Ascending aorta (tissue), 2 donors: ENCODE measurements around the gene RHOBTB1. TPM values are rescaled to one million over a fixed set of nuclear protein-coding genes. Genes with fewer than 3 reads are reported as not detected.

Source experiments
- DNase-seq, 2 donors: peaks; one replicate each; pipeline ENCODE4 v3.0.0-alpha.2; 2019; ENCODE audit warnings: low spot score in 2 of 2
- H3K27ac ChIP-seq, 2 donors: fragments of 200-600 bp; sonication (generic); one replicate each; pipeline ENCODE4 v1.5.1; 2016 to 2017; ENCODE audit warnings: mild to moderate bottlenecking in 1 of 2
- H3K27me3 ChIP-seq: fragments of 200-600 bp; sonication (generic); one replicate; pipeline ENCODE4 v1.5.1; 2017
- H3K36me3 ChIP-seq, 2 donors: fragments of 200-600 bp; sonication (generic); one replicate each; pipeline ENCODE4 v1.5.1; 2016
- H3K4me1 ChIP-seq, 2 donors: fragments of 200-600 bp; sonication (generic); one replicate each; pipeline ENCODE4 v1.5.1; 2016 to 2017; ENCODE audit warnings: mild to moderate bottlenecking in 1 of 2
- H3K4me3 ChIP-seq, 2 donors: fragments of 200-600 bp; sonication (generic); one replicate each; pipeline ENCODE4 v1.5.1; 2016 to 2017; ENCODE audit warnings: mild to moderate bottlenecking in 1 of 2
- H3K9me3 ChIP-seq, 2 donors: fragments of 200-600 bp; sonication (generic); one replicate each; pipeline ENCODE4 v1.5.1; 2016
- CTCF ChIP-seq, 3 experiments: fragments of 200-600 bp in 2 of 3; fragments of 450-650 bp in 1 of 3; sonication (generic) in 2 of 3; IDR thresholded peaks; one replicate each; pipeline ENCODE4 v1.5.1; 2016 to 2019; ENCODE audit warnings: antibody characterized with exemption in 3 of 3, mild to moderate bottlenecking in 1 of 3, moderate library complexity in 1 of 3
- intact Hi-C: fragments of 100-400 bp; cut with DNase I; formaldehyde crosslinking; loops from one replicate; pipeline ENCODE4 v1.15.1; 2023
- total RNA-seq: library from RNA; depleted of rRNA; stranded (reverse); fragments of >200 nt; gene quantifications from one replicate; pipeline ENCODE4 v1.1.0, GENCODE V29; 2016

Gene RHOBTB1
- total RNA-seq, 1 donor from 2014 or later, result 13.6 TPM

- intact Hi-C loops, result no loop called here
- H3K4me1 ChIP-seq, result peaks cover 0 to 22% of the 10 kb centered on the region in 2 donors
- DNase-seq, result no peak
- no peak for TF ChIP-seq CTCF (IDR thresholded peaks at IDR 0.05)
- no peak overlapping the region for H3K4me3 ChIP-seq
- H3K36me3 ChIP-seq, result peaks cover 0 to 5% of the 10 kb centered on the region in 2 donors
- H3K27me3 ChIP-seq, result no peaks in the 10 kb centered on the region
- H3K27ac ChIP-seq, result peak overlapping the region; percentile 31 to 100
- H3K9me3 ChIP-seq, result no peaks in the 10 kb centered on the region
Measured at GRCh38 chr10:60937022-60937421, 7.0 kb downstream of the RHOBTB1 start.

- intact Hi-C loops, result no loop called here
Measured at GRCh38 chr10:60934215-60935175, 9.5 kb downstream of the RHOBTB1 start.

GRCh38 chr10:60932756-60933155, 11.2 kb downstream of the RHOBTB1 start:
- H3K4me1 ChIP-seq, result peaks cover 0 to 12% of the 10 kb centered on the region in 2 donors
- no peak overlapping the region for H3K27ac ChIP-seq
- intact Hi-C loops, result no loop called here
- TF ChIP-seq CTCF (IDR thresholded peaks at IDR 0.05), result no peak
- peaks cover 0 to 5% of the 10 kb centered on the region in 2 donors for H3K36me3 ChIP-seq
- no peak overlapping the region for H3K4me3 ChIP-seq
- DNase-seq, result no peak
- H3K27me3 ChIP-seq, result no peaks in the 10 kb centered on the region
- H3K9me3 ChIP-seq, result peaks cover 0 to 3% of the 10 kb centered on the region in 2 donors

More at GRCh38 chr10:60934215-60935175, 9.5 kb downstream of the RHOBTB1 start:
- peaks cover 0 to 18% of the 10 kb centered on the region in 2 donors for H3K4me1 ChIP-seq
- H3K9me3 ChIP-seq, result no peaks in the 10 kb centered on the region
- no peaks in the 10 kb centered on the region for H3K27me3 ChIP-seq
- H3K4me3 ChIP-seq, result no peak overlapping the region
- no peak for DNase-seq
- no peak overlapping the region for H3K27ac ChIP-seq
- peaks cover 0 to 5% of the 10 kb centered on the region in 2 donors for H3K36me3 ChIP-seq
- TF ChIP-seq CTCF (IDR thresholded peaks at IDR 0.05), result no peak

- Histone ChIP-seq H3K4me3 (no peak overlapping the region), H3K27ac (no peak overlapping the region), H3K36me3 (peaks cover 0 to 3% of the 10 kb centered on the region in 2 donors), H3K27me3 (no peaks in the 10 kb centered on the region), H3K4me1 (no peaks in the 10 kb centered on the region), H3K9me3 (peaks cover 0 to 3% of the 10 kb centered on the region in 2 donors)
- no peak for DNase-seq
- TF ChIP-seq CTCF (IDR thresholded peaks at IDR 0.05), result no peak
- intact Hi-C loops, result no loop called here
Measured at GRCh38 chr10:60930237-60930636, 13.7 kb downstream of the RHOBTB1 start.

GRCh38 chr10:60921633-60922032, 22.4 kb downstream of the RHOBTB1 start:
- Histone ChIP-seq H3K4me3 (no peak overlapping the region), H3K27ac (no peak overlapping the region), H3K4me1 (no peaks in the 10 kb centered on the region), H3K36me3 (no peaks in the 10 kb centered on the region), H3K9me3 (no peaks in the 10 kb centered on the region), H3K27me3 (no peaks in the 10 kb centered on the region)
- TF ChIP-seq CTCF (IDR thresholded peaks at IDR 0.05), result no peak
- no peak for DNase-seq
- intact Hi-C loops, result no loop called here
